Spinal cord (tissue), 10 donors: ENCODE measurements around the gene RABGEF1. TPM values are rescaled to one million over a fixed set of nuclear protein-coding genes. Genes with fewer than 3 reads are reported as not detected.
"Not testable (repeated sequence)": the region's sequence is repeated elsewhere in the genome, so short reads cannot be mapped to it uniquely, and the experiment has no call there.

ENCODE experiments used
- DNase-seq, 6 donors: peaks; one replicate each; pipeline versions ENCODE4 v3.0.0 to v3.0.0-alpha.2; 2013 to 2015; ENCODE audit warnings: low spot score in 6 of 6, low read depth in 4 of 6
- H3K27ac ChIP-seq: one replicate; pipeline ENCODE4 v1.5.1; 2013; ENCODE audit warnings: low read depth, low read length, control low read depth
- H3K27me3 ChIP-seq: one replicate; pipeline ENCODE4 v1.6.1; 2013; ENCODE audit warnings: low read length; ENCODE audit not compliant: control insufficient read depth, insufficient read depth
- H3K36me3 ChIP-seq: one replicate; pipeline ENCODE4 v1.6.1; 2013; ENCODE audit warnings: low read length; ENCODE audit not compliant: control insufficient read depth, insufficient read depth
- H3K4me1 ChIP-seq: one replicate; pipeline ENCODE4 v1.6.1; 2013; ENCODE audit warnings: low read length; ENCODE audit not compliant: control insufficient read depth, insufficient read depth
- H3K4me3 ChIP-seq: one replicate; pipeline ENCODE4 v1.5.1; 2013; ENCODE audit warnings: low read depth, low read length, control low read depth
- H3K9me3 ChIP-seq: one replicate; pipeline ENCODE4 v1.6.1; 2013; ENCODE audit warnings: low read length; ENCODE audit not compliant: control insufficient read depth, insufficient read depth
- WGBS: methylation state at CpG from one replicate; pipeline ENCODE4 v1.1.5; 2013; ENCODE audit warnings: missing lambda C conversion rate; ENCODE audit not compliant: insufficient coverage; 5-methylcytosine and 5-hydroxymethylcytosine counted together
- polyA plus RNA-seq, 2 donors: library from polyadenylated mRNA; unstranded; fragments of 120-200 nt; gene quantifications; one replicate each; pipeline ENCODE4 v1.2.1, GENCODE V29; 2013; ENCODE audit not compliant: insufficient read length in 2 of 2
- total RNA-seq, 2 donors: library from RNA; depleted of rRNA in 1 of 2; stranded (reverse); fragments of 120-200 nt in 1 of 2; fragments of >200 nt in 1 of 2; gene quantifications; one replicate each; pipeline versions ENCODE4 v1.2.3 to v1.2.4, GENCODE V29; 2013 to 2014
- donor health status: healthy.

RABGEF1 gene
- total and polyA plus RNA-seq, 4 donors, result 29.6 to 42.5 (median 38.0) TPM

DNA sequence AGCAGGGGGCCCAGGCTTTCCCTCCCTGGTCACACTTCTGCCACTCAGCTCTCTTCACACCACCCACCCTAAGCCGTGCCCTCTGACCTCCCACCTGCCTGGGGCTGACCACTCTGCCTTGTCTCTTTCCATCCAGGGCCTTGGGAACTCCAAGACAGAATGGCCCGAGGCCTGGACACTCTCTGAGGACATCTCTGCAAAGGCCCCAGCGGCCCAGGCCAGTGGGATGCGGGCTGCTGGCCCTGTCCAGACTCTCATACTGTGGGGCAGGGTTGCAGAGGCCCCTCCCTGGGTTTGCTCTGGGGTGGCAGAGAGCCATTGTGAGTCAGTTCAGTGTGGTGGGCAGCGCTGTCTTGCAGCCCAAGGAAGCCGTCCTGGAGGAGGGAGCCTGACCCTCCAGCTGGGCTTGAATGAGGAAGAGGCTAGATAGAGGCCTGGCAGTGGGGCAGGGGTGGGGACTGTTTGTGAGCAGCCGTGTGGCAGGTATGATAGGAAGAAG lies 39.9 kb upstream of the RABGEF1 start:
- H3K36me3 ChIP-seq, result peaks cover 8% of the 10 kb centered on the region
- DNase-seq, result no peak
- H3K27ac ChIP-seq, result no peak overlapping the region
- peaks cover 29% of the 10 kb centered on the region for H3K4me1 ChIP-seq
- H3K27me3 ChIP-seq, result no peaks in the 10 kb centered on the region
- H3K9me3 ChIP-seq, result no peaks in the 10 kb centered on the region
- no peak overlapping the region for H3K4me3 ChIP-seq
- 91% methylated on average over 7 of the region's 7 CpGs for WGBS

DNA sequence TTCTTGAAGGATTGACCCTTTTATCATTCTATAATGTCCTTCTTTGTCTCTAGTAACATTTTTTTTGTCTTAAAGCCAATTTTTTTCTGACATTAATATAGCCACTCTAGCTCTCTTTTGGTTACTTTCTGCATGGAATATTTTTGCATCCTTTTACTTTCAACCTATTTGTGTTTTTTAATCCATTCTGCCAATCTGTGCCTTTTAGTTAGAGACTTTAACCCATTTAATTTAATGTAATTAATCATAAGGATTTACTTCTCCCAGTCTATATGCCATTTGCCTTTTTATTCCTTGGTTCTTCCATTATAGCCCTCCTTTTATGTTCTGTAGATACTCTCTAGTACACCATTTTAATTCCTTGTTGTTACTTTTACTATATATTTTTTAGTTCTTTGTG lies 32.7 kb upstream of the RABGEF1 start:
- no peak for DNase-seq
- Histone ChIP-seq H3K4me3 (no peak overlapping the region), H3K27me3 (no peaks in the 10 kb centered on the region), H3K27ac (no peak overlapping the region), H3K4me1 (no peaks in the 10 kb centered on the region), H3K9me3 (peaks cover 3% of the 10 kb centered on the region), H3K36me3 (peaks cover 6% of the 10 kb centered on the region)

GRCh38 chr7:66710752-66711151 lies 29.8 kb upstream of the RABGEF1 start:
- H3K36me3 ChIP-seq, result peaks cover 17% of the 10 kb centered on the region
- not testable (repeated sequence) for H3K27me3 ChIP-seq, H3K27ac ChIP-seq, H3K4me3 ChIP-seq, H3K4me1 ChIP-seq, DNase-seq, H3K9me3 ChIP-seq
- WGBS, result no CpG with 5 or more reads among the region's 4 CpGs

- no peak for DNase-seq
- Histone ChIP-seq H3K36me3 (peaks cover 25% of the 10 kb centered on the region), H3K4me1 (no peaks in the 10 kb centered on the region), H3K27me3 (no peaks in the 10 kb centered on the region), H3K27ac (no peak overlapping the region), H3K4me3 (no peak overlapping the region), H3K9me3 (peaks cover 6% of the 10 kb centered on the region)
- no CpG with 5 or more reads among the region's 1 CpG for WGBS
These were observed 26.8 kb upstream of the RABGEF1 start for GRCh38 chr7:66713687-66714086.

- H3K27me3 ChIP-seq, H3K27ac ChIP-seq, H3K9me3 ChIP-seq, H3K4me3 ChIP-seq, DNase-seq, H3K4me1 ChIP-seq: not testable (repeated sequence)
- H3K36me3 ChIP-seq, result peaks cover 27% of the 10 kb centered on the region
- WGBS, result 95% methylated on average over 6 of the region's 7 CpGs
These were observed 23.9 kb upstream of the RABGEF1 start for GRCh38 chr7:66716634-66717033.

DNA sequence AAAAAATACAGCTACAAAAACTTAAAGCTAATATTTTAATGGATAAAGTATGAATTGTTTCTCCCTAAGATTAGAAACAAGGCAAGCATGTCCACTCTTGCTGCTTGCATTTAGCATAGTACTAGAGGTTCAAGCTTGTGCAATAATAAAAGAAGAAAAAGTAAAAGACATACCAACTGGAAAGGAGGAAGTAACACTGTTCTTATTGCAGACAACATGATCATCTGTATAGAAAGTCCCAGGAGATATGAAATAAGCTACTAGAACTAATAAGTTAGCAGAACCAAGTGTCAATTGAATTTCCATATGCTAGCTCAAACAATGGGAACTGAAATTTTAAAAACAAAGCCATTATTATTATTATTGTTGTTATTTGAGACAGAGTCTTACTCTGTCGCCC lies 20.0 kb upstream of the RABGEF1 start:
- H3K4me3 ChIP-seq, result no peak overlapping the region
- H3K4me1 ChIP-seq, result no peaks in the 10 kb centered on the region
- no peak for DNase-seq
- peaks cover 19% of the 10 kb centered on the region for H3K36me3 ChIP-seq
- no peaks in the 10 kb centered on the region for H3K9me3 ChIP-seq
- no CpG with 5 or more reads among the region's 1 CpG for WGBS
- H3K27me3 ChIP-seq, result no peaks in the 10 kb centered on the region
- H3K27ac ChIP-seq, result no peak overlapping the region

DNA sequence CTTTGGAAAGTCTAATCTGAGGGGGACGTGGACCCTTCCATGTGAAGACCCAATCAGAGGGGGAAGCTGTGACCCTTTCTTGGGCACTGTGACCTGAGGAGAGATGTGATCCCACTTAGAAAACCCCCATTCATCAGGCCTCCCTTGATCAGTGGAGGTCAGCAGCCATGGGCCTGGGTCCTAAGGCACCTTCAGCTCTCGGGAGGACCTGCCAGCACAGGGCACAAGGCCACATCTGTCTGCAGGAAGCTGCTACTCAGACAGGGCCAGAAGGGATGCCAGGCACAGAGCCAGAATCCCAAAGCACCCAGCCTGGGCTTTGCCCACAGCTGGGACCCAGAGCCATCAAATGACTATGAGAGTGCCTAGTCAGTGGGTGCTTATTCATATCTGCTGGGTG lies 14.7 kb upstream of the RABGEF1 start:
- Histone ChIP-seq H3K9me3 (no peaks in the 10 kb centered on the region), H3K36me3 (peaks cover 49% of the 10 kb centered on the region), H3K4me1 (no peaks in the 10 kb centered on the region), H3K27ac (no peak overlapping the region), H3K4me3 (no peak overlapping the region), H3K27me3 (no peaks in the 10 kb centered on the region)
- DNase-seq, result no peak
- WGBS, result 94% methylated on average over 2 of the region's 2 CpGs

GRCh38 chr7:66727058-66727457 lies 13.5 kb upstream of the RABGEF1 start:
- no peak overlapping the region for H3K27ac ChIP-seq
- H3K36me3 ChIP-seq, result peaks cover 50% of the 10 kb centered on the region
- DNase-seq, result no peak
- 90% methylated on average over 1 of the region's 3 CpGs for WGBS
- no peaks in the 10 kb centered on the region for H3K27me3 ChIP-seq
- no peak overlapping the region for H3K4me3 ChIP-seq
- H3K4me1 ChIP-seq, result no peaks in the 10 kb centered on the region
- no peaks in the 10 kb centered on the region for H3K9me3 ChIP-seq

GRCh38 chr7:66728571-66728970 lies 12.0 kb upstream of the RABGEF1 start:
- H3K27ac ChIP-seq, result no peak overlapping the region
- H3K4me1 ChIP-seq, result no peaks in the 10 kb centered on the region
- H3K4me3 ChIP-seq, result no peak overlapping the region
- no peak for DNase-seq
- H3K27me3 ChIP-seq, result no peaks in the 10 kb centered on the region
- peaks cover 49% of the 10 kb centered on the region for H3K36me3 ChIP-seq
- no peaks in the 10 kb centered on the region for H3K9me3 ChIP-seq
- 95% methylated on average over 6 of the region's 6 CpGs for WGBS

DNA sequence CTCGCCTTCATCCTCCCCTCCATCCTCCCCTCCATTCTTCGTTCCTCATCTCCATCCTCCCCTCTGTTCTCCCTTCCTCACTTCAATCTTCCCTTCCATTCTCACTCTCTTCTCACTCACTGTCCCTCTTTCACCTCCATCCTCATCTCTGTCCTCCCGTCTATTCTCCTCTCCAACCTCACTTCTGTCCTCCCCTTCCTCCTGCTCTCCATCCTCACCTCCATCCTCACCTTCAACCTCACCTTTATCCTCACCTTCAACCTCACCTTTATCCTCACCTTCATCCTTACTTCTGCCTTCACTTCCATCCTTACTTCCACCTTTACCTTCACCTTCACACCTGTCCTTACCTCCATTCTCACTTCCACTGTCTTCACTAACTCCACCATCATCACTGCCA lies 11.3 kb upstream of the RABGEF1 start:
- WGBS, result 97% methylated on average over 3 of the region's 3 CpGs
- H3K9me3 ChIP-seq, result no peaks in the 10 kb centered on the region
- H3K27ac ChIP-seq, result no peak overlapping the region
- no peaks in the 10 kb centered on the region for H3K4me1 ChIP-seq
- no peaks in the 10 kb centered on the region for H3K27me3 ChIP-seq
- DNase-seq, result no peak
- H3K36me3 ChIP-seq, result peaks cover 52% of the 10 kb centered on the region
- H3K4me3 ChIP-seq, result no peak overlapping the region
